Motor neuron (in vitro differentiated cells): ENCODE results near the gene KPNA1. TPM values are rescaled to one million over a fixed set of nuclear protein-coding genes. Genes with fewer than 3 reads are reported as not detected.

Experiments used
- ATAC-seq, 8 experiments: fragments of 200-7000 bp; cut with Tn5 transposase; replicated peaks in 6 of 8; 2 replicates each; pipeline ENCODE4 v1.8.0; 2021; ENCODE audit warnings: mild to moderate bottlenecking in 8 of 8, moderate library complexity in 8 of 8
- H3K27ac ChIP-seq, 2 donors: fragments of 250-450 bp; sonication (Bioruptor Pico); 2 replicates each; pipeline ENCODE4 v1.9.0; 2021; ENCODE audit warnings: antibody characterized with exemption in 2 of 2, mild to moderate bottlenecking in 2 of 2, moderate library complexity in 1 of 2
- H3K4me1 ChIP-seq, 2 donors: fragments of 250-450 bp; sonication (Bioruptor Pico); replicated peaks in 1 of 2; 2 replicates each; pipeline ENCODE4 v1.6.1; 2021; ENCODE audit warnings: antibody characterized with exemption in 2 of 2, mild to moderate bottlenecking in 2 of 2, moderate library complexity in 1 of 2
- H3K4me3 ChIP-seq, 5 donors: fragments of 250-450 bp; sonication (Bioruptor Pico); 2 replicates each; pipeline ENCODE4 v1.9.0; 2021; ENCODE audit warnings: antibody characterized with exemption in 5 of 5, mild to moderate bottlenecking in 5 of 5, moderate library complexity in 4 of 5
- WGBS, 10 experiments: fragments of 450-650 bp; shearing (Covaris generic); methylation state at CpG; one replicate each; pipeline ENCODE4 v1.0.0; 2022; 5-methylcytosine and 5-hydroxymethylcytosine counted together
- in situ Hi-C, 9 experiments: fragments of 400-800 bp; cut with MboI; loops; one replicate each; pipeline ENCODE4 v1.15.0; 2021; ENCODE audit warnings: low sequenced_read_pairs in 9 of 9, low pct_unique_long_range_greater_than_20kb in 2 of 9; ENCODE audit not compliant: unreplicated experiment in 9 of 9
- total RNA-seq, 8 experiments: library from RNA; unstranded; fragments of 300-600 nt; gene quantifications; 2 replicates each; pipeline versions ENCODE4 v1.2.3 to v1.2.4, GENCODE V29; 2022

KPNA1 gene
- total RNA-seq, 8 experiments from 2014 or later, result 24.1 to 48.9 (median 36.2) TPM

GRCh38 chr3:122496508-122496907, 18.2 kb downstream of the KPNA1 start:
- Histone ChIP-seq H3K4me1 (no peaks in the 10 kb centered on the region), H3K4me3 (no peak overlapping the region), H3K27ac (peak overlapping the region in 1 of 2 donors; percentile 69)
- WGBS, 10 experiments, result 40 to 100% (median 83%) methylated on average over 1 to 2 of the region's 2 CpGs; no CpG with 5 or more reads in 2 of the 10 experiments
- ATAC-seq, result peak in 3 of 8 experiments; percentile 30 to 79 (median 42)
- in situ Hi-C loops, result no loop called here

- no peaks in the 10 kb centered on the region for H3K4me1 ChIP-seq
- no peak overlapping the region for H3K27ac ChIP-seq
- 43 to 100% (median 94%) methylated on average over 1 to 3 of the region's 3 CpGs for WGBS, 10 experiments
- H3K4me3 ChIP-seq, result no peak overlapping the region
- in situ Hi-C loops, result no loop called here
- no peak for ATAC-seq
Observed at GRCh38 chr3:122493296-122493695, 21.4 kb downstream of the KPNA1 start.

- Histone ChIP-seq H3K4me3 (no peak overlapping the region), H3K4me1 (no peaks in the 10 kb centered on the region), H3K27ac (no peak overlapping the region)
- no peak for ATAC-seq
- in situ Hi-C loops, result no loop called here
- 69 to 100% (median 93%) methylated on average over 3 to 7 of the region's 7 CpGs for WGBS, 10 experiments
Observed at GRCh38 chr3:122488262-122488973, 26.3 kb downstream of the KPNA1 start.

GRCh38 chr3:122484985-122485384, 29.8 kb downstream of the KPNA1 start:
- 87 to 100% (median 95%) methylated on average over 1 to 5 of the region's 5 CpGs; no CpG with 5 or more reads in 1 of the 10 experiments for whole genome bisulfite sequencing, 10 experiments
- no peak for ATAC-seq
- Histone ChIP-seq H3K4me1 (no peaks in the 10 kb centered on the region), H3K27ac (no peak overlapping the region), H3K4me3 (no peak overlapping the region)
- in situ Hi-C loops, result no loop called here

GRCh38 chr3:122481390-122481789, 33.3 kb downstream of the KPNA1 start:
- Histone ChIP-seq H3K4me3 (no peak overlapping the region), H3K4me1 (no peaks in the 10 kb centered on the region), H3K27ac (no peak overlapping the region)
- ATAC-seq, result no peak
- WGBS, 10 experiments, result 94 to 100% (median 100%) methylated on average over 1 to 3 of the region's 3 CpGs; no CpG with 5 or more reads in 1 of the 10 experiments
- in situ Hi-C loops, result no loop called here

GRCh38 chr3:122476532-122476931, 38.2 kb downstream of the KPNA1 start:
- ATAC-seq, result no peak
- no peaks in the 10 kb centered on the region for H3K4me1 ChIP-seq
- no peak overlapping the region for H3K4me3 ChIP-seq
- in situ Hi-C loops, result no loop called here
- WGBS, 10 experiments, result 83 to 100% (median 95%) methylated on average over 1 to 2 of the region's 2 CpGs
- H3K27ac ChIP-seq, result no peak overlapping the region

GRCh38 chr3:122475316-122475715, 39.4 kb downstream of the KPNA1 start:
- WGBS, 10 experiments, result 90 to 100% (median 100%) methylated on average over 1 to 2 of the region's 2 CpGs; no CpG with 5 or more reads in 3 of the 10 experiments
- no peak overlapping the region for H3K27ac ChIP-seq
- in situ Hi-C loops, result no loop called here
- no peaks in the 10 kb centered on the region for H3K4me1 ChIP-seq
- H3K4me3 ChIP-seq, result no peak overlapping the region
- no peak for ATAC-seq

- Histone ChIP-seq H3K4me1 (peaks cover 5 to 10% of the 10 kb centered on the region in 2 donors), H3K4me3 (no peak overlapping the region), H3K27ac (no peak overlapping the region)
- ATAC-seq, result no peak
- in situ Hi-C loops, result no loop called here
- 20 to 100% (median 74%) methylated on average over 1 of the region's 1 CpG; no CpG with 5 or more reads in 1 of the 10 experiments for WGBS, 10 experiments
Observed at GRCh38 chr3:122469659-122470058, 45.1 kb downstream of the KPNA1 start.

- no peak for ATAC-seq
- Histone ChIP-seq H3K4me1 (peaks cover 5 to 10% of the 10 kb centered on the region in 2 donors), H3K4me3 (no peak overlapping the region), H3K27ac (no peak overlapping the region)
- 0 to 100% (median 40%) methylated on average over 1 to 3 of the region's 3 CpGs; no CpG with 5 or more reads in 1 of the 10 experiments for WGBS, 10 experiments
- in situ Hi-C loops, result no loop called here
Observed at GRCh38 chr3:122468896-122469533, 45.7 kb downstream of the KPNA1 start.

- Histone ChIP-seq H3K27ac (no peak overlapping the region), H3K4me1 (peaks cover 5 to 10% of the 10 kb centered on the region in 2 donors), H3K4me3 (no peak overlapping the region)
- in situ Hi-C loops, result no loop called here
- ATAC-seq, result no peak
- 84 to 100% (median 100%) methylated on average over 2 to 3 of the region's 3 CpGs; no CpG with 5 or more reads in 2 of the 10 experiments for WGBS, 10 experiments
Observed at GRCh38 chr3:122466701-122467240, 48.0 kb downstream of the KPNA1 start.

- Histone ChIP-seq H3K4me3 (no peak overlapping the region), H3K4me1 (peaks cover 5 to 10% of the 10 kb centered on the region in 2 donors), H3K27ac (no peak overlapping the region)
- in situ Hi-C loops, result no loop called here
- ATAC-seq, result no peak
- 92 to 100% (median 100%) methylated on average over 1 of the region's 1 CpG; no CpG with 5 or more reads in 3 of the 10 experiments for WGBS, 10 experiments
Observed at GRCh38 chr3:122464659-122465058, 50.1 kb downstream of the KPNA1 start.

GRCh38 chr3:122462406-122462805, 52.3 kb downstream of the KPNA1 start:
- in situ Hi-C loops, result no loop called here
- Histone ChIP-seq H3K4me3 (no peak overlapping the region), H3K27ac (no peak overlapping the region), H3K4me1 (no peaks in the 10 kb centered on the region)
- ATAC-seq, result no peak
- 89 to 100% (median 96%) methylated on average over 1 of the region's 1 CpG; no CpG with 5 or more reads in 2 of the 10 experiments for WGBS, 10 experiments

- in situ Hi-C loops, result no loop called here
- ATAC-seq, result no peak
- H3K27ac ChIP-seq, result no peak overlapping the region
- no peaks in the 10 kb centered on the region for H3K4me1 ChIP-seq
- no peak overlapping the region for H3K4me3 ChIP-seq
- 52 to 100% (median 98%) methylated on average over 1 to 3 of the region's 3 CpGs for WGBS, 10 experiments
Observed at GRCh38 chr3:122461806-122462205, 52.9 kb downstream of the KPNA1 start.
